ENCODE results near the gene ATP13A1.

The ATP13A1 gene

DNA sequence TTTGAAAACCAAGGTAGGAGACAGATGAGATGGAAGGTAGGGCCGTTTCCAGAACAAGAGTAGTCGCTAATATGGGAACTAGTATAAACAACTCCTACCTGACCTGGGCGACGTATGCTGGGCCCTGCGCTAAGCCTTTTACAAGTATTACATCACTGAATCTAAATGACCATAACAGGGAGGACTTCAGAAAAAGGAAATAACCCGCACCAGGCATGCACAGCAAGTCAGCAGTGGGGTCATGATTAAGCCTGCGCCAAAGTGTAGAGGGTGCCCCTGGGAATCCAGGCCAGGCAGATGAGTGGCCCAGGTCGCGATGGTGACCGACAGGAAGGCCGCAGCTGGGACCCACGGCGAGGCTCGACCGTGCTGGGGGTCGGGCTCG, 613 bp downstream of the ATP13A1 start:
- DNase-seq (ENCODE audit: low read depth) = no peak

DNA sequence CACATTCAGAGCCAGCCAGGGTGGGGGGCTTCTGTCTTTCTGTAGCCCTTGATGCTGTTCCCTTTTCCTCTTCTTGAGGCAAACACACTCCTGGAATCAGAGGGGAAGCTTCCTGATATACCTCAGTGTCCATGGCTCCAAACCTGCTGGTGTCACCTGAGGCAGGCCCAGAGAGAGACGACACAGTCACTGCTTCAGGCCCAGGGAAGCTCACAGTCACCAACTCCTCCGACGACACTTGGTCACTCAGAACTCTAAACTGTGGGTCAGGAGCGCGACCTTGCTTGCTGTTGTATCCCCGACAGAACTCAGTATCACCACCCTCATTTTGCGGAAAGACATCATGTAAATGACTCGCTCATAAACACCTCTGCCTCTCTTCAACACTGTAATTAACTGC, 1.1 kb downstream of the ATP13A1 start:
- DNase-seq (ENCODE audit: low read depth) = no peak

DNA sequence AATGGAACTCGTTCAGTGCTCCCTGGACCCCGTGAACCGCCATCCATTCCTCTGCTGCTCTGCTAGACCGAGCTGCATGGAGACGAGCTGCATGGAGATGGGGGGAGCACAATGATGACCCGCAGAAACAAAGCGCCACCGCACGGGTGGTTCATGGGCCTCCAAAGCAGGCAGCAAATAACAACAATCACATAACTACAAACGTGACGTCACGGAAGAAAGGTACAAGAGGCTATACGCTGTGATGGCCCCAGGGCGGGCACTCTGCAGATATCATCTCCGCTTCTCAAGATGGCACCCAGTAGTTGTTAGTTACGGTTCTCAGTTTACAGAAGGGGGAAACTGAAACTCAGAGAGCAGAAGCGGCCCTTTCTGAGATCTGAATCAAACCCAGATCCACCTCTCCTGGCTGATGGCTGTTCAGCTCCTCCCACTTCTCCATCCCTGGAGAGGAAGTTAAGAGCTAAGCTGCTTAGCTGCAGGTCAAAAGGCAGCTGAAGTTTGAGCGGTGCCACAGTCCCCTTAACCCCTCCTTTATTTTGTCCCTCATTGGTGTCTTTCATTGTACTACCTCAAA, 1.7 kb downstream of the ATP13A1 start:
- DNase-seq (ENCODE audit: low read depth) = no peak

DNA sequence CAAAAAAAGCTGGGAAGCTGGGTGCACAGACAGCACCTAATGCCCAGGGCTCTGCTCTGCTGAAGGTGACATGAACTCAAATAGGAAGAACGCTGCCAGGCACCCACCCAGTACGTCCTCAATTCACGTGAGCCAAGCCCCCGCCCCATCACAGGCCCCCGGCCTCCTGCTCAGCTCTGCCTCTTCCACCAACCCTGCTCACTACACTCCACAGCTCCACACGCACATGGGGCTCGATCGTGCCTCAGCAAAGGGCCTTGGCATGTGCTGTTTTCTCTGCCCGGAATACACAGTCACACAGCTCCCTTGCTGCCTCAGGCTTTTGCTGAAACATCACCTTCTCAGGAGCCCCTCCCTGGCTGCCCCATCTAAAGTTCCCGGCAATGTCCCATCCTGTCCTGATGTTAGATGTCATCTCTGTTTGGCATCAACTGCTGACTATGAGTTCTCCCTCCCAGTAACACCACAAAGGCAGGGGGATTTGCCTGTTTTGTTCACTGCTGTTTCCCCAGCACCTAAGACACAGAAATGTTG, 2.3 kb downstream of the ATP13A1 start:
- no peak for DNase-seq (ENCODE audit: low read depth)

DNA sequence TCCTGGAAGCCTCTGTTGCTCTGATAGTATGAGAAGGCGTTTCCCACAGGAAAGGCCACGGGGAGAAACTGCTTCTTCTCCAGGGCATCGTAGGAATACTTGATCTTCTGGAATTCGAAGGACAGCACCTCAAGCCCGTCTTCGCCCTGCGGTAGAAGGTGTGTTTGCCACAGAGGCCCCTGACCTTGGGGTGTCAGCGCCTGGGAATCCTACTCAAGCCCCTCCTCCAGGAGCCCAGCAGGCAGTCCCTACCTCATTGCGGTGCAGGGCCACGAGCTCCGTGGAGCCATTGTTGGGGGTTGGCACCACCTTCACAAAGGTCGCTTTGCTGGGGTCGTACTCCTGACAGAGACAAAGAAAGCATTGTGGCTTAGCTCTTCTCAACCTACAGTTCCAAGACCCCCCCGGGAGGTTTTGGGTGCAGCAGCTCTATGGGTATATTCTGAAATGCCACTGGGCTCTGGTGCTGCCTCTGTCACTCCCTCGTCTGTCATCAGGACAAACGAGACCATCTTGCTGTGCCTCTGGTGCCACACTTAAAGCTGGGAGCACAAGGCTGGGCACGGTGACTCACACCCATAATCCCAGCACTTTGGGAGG, 3.7 kb downstream of the ATP13A1 start:
- no peak for DNase-seq (ENCODE audit: low read depth)

DNA sequence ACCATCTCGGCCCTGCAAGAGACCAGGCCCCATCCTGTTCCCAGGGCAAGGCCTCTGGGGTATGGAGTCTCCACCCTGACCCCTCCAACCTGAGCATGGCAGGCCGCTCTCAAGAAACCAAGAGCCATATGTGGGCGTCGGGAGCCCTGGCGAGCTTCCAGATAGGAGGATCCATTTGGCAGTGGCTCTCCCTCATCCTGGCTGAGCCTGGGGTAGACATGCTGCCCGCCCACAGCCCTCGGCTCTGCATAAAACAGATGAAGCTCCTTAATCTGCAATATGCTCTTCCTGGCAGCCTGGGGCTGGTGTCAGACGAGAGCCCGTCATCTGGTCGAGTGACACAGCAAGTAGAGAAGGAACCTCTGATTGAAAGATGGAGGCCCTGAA, 6.1 kb downstream of the ATP13A1 start:
- DNase-seq (ENCODE audit: low read depth) = no peak

DNA sequence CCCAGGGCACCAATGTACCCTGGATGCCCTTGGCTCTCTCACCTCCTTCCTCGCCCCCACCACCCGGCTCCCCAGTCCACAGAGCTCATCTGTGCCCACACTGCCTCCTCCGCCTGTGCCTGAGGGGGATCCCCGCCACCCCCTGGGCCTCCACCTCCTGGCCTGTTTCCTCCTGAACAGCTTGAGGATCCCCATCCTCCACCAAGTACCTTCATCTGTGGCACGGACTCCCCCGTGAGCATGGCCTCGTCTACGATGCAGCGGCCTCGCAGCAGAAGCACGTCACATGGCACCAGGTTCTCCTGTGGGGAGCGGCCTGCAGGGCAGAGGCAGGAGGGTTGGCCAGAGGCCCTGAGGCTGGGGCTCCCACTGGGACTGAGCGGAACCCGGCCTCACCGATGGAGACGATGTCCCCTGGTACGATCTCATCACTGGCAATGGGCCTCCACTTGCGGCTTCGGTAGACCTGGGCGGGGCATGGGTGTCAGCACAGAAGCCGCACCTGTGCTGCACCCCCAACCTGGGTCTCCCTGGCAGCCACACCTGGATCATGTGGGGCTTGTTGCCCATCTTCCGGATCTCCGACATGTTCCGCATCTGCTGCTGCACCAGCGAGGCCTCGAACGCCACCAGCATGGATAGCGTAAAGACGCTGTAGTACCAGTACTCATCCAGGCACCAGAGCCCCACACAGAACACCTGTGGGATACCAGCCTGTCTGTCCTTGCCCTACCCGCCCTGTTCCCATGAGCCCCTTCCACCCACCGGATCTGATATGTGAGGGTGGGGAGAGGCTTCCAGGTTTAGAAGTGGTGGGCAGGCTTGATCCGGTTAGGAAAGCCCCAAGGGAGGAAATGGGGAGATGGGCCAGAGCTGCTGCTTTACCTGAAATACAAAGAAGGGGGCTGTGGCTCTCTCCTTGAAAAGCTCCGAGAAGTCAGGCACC, 6.8 kb downstream of the ATP13A1 start:
- no peak for DNase-seq (ENCODE audit: low read depth)

DNA sequence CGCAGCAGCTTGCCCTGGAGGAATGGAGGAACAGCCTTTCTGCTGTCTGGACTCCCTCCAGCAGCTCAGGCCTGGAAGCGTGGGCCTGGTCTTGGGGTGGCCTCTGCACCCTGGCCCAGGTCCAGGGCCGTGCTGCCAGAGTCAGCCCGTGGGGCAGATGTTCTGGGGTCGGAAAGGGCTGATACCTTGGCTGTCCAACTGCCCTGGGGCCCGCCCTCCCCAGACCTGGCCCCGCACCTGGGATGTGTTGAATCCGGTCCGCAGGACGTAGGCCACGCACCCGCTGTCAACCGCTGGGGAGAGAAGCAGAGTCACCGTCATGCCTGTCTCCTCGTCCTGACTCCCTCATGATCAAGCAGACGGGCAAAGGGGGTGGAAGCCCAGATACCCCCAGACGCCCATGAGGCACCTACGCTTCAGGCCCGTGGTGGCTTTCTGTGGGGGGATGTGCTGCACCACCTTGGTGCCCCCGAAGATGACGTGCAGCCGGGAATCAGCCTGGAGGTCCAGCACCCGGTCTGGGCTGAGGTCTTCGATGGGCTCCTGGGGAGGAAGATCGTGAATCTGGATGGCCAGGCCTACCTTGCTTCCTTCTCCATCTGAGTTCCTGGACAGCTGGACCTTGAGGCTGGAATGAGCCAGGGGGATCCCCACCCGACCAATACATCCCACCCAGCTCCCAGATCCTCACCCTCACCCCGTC, 7.7 kb downstream of the ATP13A1 start:
- DNase-seq (ENCODE audit: low read depth) = no peak

DNA sequence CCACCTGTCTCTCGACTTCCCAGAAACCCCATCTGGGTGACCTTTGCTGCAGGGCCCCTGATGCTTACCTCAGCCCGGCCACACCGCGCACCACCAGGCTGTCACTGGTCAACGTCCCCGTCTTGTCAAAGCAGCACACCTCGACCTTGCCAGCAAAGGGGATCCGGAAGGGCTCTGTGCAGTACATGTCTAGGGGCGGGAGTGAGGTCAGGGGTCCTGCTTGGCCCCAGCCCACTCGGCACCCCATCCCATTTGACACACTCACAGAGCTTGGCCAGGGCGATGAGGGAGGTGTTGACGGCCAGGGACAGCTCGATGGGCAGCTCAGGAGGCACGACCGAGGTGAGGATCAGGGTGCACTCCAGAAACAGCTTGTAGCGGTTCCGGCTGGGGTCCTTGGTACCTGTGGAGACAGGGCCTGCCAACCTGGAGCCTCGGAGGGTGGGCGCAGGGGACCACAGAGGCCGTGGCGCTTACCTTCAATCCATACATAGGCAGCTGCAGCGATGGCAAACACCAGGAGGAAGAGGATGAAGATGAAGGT, 8.4 kb downstream of the ATP13A1 start:
- DNase-seq (ENCODE audit: low read depth) = no peak

DNA sequence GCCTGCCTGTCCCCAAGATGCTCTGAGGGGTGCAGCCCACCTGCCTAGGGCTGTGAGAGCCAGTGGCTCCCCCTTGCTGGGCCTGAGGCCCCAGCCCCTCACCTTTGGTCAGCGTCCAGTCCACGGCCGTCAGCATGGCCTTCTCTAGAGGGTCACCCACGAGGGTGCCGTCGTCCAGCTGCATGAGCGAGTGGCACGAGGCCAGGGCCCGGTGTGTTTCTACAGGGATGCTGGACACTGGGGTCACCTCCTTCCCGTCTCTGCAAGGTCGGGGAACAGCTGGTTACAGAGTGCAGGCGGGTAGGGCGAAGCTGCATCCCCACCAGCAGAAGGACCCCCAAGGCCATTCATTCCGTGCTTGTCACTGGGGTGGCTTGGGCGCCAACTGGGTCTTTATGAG, 9.0 kb downstream of the ATP13A1 start:
- DNase-seq (ENCODE audit: low read depth) = no peak

DNA sequence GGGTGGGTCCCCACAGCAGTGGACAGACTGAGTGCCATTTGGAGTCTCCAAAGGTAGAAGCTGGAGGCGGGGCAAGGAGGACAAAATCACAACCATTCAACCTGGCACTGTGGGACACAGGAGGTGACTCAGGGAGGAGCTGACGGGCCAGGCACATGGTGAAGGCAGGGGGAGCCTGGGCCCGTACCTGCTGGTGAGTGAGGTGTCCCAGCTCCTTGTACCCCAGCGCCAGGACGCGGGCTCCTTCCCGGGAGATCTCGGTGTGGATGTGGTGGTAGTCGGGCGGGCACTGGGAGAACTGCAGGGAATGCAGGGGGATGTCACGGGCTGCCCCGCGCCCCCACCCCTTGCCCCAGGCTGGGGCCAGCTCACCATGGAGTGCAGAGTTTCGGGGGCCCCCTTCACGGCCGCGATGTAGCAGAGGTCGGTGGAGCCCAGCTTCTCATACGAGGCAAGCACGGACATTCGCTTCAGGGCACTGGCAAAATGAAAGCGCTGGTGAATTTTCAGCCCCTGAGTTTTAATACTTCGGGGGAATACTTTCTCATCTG, 9.8 kb downstream of the ATP13A1 start:
- DNase-seq (ENCODE audit: low read depth) = no peak

DNA sequence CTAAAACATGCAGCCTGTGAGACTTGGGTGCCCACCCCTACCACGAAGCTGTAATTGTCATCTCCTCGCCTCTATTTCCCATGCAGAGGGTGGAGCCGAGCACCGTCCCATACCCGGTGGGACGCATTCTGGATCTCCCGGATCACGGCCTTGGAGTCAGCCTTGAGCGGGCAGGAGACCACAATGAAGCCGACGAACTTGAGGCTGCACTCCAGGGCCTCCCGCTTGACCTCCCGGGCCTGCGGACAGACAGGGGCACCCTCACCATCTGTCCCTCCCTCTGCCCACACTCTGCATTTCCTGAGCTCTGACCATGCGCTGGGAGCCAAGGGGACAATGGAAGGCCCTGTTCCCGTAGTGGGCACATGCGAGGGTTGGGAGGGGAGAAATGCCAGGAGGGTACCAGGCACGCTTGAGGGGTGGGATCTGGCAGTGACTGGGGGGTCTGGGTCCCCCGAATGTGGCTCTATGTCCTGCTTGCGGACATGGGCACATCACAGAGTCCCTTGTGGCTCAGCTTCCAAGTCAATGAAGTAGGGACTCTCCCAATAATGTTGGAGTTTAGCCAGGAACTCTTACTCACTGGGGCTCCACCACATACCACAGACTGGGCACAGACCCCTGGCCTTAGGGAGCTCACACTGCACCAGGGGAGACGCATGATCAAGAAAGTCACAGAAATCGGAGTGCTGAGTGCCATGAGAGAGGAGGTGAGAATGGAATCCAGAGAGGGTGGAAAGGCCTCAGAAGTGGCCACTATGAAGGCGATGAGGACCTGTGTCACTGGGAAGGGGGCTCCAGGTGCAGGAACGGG, 10.8 kb downstream of the ATP13A1 start:
- no peak for DNase-seq (ENCODE audit: low read depth)

DNA sequence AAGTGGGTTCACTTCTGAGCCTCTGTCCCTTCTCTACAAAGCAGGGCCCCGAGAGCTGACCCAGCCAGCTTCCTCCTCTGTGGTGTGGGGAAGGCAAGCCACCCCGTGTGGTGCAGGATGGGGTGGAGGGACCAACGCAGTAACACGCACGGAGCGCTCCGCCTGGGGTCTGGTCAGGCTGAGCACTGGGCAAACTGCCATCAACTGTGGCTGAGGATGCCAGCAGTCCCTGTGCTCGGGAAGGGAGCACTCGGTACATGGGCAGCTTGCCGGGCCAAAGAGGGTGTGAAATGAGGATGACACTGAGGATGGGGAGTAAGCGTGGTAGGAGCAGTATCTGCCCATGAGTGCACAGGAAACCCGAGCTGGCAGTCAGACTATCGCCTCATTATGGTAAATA, 12.4 kb downstream of the ATP13A1 start:
- DNase-seq (ENCODE audit: low read depth) = no peak

DNA sequence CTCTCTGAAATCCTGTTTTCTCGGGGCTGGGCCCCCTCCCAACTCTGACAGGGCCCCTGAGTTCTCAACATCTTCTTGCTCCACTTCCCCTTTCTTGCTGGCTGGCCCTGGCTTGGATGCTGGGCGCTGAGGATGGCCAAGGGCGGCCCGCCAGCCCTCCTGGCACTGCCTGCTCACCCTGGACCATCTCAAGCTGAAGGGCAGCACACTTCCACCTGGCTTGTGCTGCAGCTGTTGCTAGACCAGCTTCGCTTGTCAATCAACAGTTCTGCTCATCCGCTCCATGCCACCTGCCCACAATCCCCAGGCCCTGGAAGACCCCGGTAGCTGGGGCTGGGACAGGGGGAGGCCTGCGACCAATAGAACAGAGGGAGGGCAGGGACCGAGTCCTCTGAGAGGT, 13.1 kb downstream of the ATP13A1 start:
- no peak for DNase-seq (ENCODE audit: low read depth)

DNA sequence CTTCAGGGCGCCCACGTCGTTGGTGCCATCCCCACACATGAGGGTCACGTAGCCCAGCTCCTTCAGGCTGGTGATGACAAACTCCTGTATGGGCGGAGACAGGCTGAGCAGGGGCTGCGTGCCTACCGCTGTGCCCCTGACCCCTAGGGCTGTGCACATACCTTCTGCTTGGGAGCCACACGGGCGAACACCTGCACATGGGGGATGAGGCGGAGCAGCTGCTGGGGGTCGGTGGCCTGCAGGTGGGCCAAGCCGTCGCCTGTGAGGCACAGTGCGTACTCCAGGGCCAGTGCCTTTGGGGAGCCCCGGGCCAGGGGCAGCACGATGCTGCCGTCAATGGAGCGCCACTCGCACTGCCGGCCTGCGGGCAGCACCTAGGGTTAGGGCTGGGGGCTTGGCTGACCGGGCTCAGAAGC, 13.9 kb downstream of the ATP13A1 start:
- DNase-seq (ENCODE audit: low read depth) = no peak

DNA sequence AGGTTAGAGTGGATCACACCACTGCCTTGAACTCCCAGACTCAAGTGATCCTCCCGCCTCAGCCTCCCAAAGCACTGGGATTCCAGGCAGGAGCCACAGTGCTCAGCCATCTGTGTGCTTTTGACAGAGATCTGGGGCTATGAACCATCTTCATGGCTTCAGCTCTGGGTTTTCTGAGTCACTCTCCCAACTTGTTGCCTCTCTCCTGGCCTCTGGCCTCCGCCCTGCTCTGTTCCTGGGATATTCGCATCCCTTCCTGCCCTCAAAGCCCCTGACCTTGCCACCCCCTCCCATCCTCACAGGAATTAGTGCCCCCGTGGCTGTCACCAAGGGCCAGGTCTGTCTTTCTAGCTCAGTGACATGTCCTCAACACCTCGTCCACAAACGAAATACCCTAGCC, 14.3 kb downstream of the ATP13A1 start:
- DNase-seq (ENCODE audit: low read depth) = no peak

DNA sequence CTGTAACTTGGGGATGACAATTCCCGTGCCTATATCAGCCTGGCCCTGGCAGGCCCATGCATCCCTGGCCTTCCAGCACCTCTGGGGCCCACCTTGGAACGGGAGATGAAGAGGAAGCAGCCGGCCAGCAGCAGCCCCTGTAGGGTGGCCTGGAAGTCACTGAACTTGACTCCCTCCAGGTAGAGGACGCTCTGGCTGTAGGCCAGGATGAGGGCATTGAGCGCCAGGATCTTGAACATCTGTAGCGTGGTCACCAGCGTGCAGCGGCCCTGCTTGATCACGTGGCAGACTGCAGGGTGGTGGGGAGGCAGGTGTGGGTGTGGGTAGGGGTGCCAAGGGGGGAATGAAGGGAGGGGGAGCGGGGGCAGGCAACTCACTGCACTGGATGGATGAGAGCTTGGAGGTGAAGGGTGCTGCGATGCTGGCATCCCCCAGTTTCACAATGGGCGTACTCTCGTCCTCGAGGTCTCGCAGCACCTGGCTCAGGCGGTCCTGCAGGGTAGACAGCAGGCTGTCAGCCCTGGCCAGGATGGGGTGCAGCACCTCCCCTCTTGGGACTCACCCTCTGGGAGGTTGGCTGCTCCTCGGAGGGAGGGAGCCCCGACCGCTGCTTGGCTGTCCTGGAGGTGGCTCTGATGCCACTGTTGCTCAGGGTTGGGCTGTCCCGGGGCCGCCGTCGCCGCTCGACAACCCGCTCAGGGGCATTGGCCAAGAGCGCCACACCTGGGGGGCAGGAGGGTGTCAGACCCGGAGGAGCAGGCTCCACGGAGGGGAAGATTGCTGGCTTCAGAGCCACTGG, 16.2 kb downstream of the ATP13A1 start:
- DNase-seq (ENCODE audit: low read depth) = no peak

DNA sequence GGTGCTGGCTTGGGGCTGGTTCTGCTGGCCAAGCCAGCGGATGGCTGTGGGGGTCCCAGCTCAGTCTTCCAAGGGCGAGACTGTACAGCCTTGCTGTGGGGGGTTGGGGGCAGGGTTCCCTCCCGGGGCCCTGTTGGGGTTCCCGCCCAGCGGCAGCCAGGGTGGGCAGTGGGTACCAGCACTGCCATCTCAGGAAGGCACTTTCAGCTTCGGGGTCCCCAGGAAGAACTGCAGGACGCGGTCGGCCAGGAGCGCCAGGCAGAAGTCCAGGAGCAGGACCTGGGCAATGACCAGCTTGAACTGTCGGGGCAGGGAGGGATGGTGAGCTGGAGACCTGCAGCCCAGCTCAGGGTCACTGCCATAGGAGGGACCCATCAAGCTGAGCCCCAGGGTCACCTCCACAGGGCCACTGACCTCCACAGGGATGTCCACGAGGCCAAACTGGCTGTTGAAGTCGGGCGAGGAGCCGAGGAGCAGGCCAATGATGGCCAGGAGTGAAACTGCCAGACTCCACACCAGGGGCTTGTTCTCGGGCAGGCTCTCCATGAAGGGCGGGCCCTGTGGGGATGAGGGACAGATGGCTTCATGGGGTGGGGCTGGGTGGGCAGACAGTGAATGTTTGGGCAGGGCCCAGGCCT, 18.1 kb downstream of the ATP13A1 start:
- DNase-seq (ENCODE audit: low read depth) = no peak

DNA sequence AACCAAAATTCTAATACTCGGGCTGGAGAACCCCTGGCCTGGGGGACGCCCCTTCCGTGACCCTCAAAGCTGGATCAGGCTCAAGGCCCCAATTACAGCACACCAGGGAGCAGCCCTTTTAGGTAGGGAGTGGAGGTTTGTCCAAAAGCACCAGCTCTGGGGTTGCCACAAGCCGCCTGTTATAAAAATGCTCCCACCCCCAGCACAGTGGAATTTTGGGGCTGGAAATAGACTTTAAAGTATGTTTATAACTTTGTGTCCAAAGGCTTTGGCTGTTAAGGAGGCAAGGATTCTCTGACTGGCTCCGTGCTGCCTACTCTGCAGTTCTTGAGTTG, 19.5 kb downstream of the ATP13A1 start:
- no peak for DNase-seq (ENCODE audit: low read depth)

Data from activated T-helper 9 cell treated with anti-CD3 and anti-CD28 coated beads, Interleukin-2, amount 50 U/mL, for 16 hours (primary cell).